Measurements from ENCODE around the gene PNP. TPM values are rescaled to one million over a fixed set of nuclear protein-coding genes. Genes with fewer than 3 reads are reported as not detected.
"Not testable (repeated sequence)": the region's sequence is repeated elsewhere in the genome, so short reads cannot be mapped to it uniquely, and the experiment has no call there.

Gene PNP
- polyA plus RNA-seq, 1 donor from 2014 or later, result 12.6 TPM

DNA sequence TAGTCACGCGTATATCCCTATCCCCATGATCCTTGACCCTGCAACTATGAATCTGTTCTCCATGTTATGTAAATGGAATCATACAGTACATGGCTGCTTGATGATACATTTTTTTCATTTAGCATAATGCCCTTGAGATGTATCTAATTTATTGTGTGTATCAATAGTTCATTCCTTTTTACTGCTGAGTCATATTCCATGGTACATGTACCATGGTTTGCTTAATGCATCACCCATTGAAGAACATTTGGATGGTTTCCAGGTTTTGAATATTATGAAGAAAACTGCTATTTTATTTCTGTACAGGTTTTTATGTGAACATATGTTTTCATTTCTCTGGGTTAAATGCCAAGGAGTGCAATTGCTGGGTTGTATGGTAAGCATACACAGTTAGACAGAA is 32.1 kb downstream of the PNP start:
- Histone ChIP-seq H3K27ac (ENCODE audit: low read length) (no peak overlapping the region), H3K9ac (ENCODE audit: low read length) (no peak overlapping the region), H3K9me3 (ENCODE audit: low read length) (no peaks in the 10 kb centered on the region), H3F3A (ENCODE audit: insufficient read depth, low read length, poor library complexity, severe bottlenecking) (no peaks in the 10 kb centered on the region), H3K4me3 (ENCODE audit: low read length) (no peak overlapping the region), H3K4me2 (ENCODE audit: low read length) (no peak overlapping the region), H3K9me2 (ENCODE audit: insufficient read depth, low read length) (no peaks in the 10 kb centered on the region), H3K27me3 (ENCODE audit: insufficient read depth, low read depth, low read length) (no peaks in the 10 kb centered on the region), H3K36me3 (ENCODE audit: insufficient read depth, low read length) (no peaks in the 10 kb centered on the region), H3K79me2 (replicated peaks; ENCODE audit: insufficient read depth, low read length) (no peaks in the 10 kb centered on the region), H4K20me1 (ENCODE audit: insufficient read depth) (no peaks in the 10 kb centered on the region), H2AFZ (ENCODE audit: low read depth, low read length) (no peak overlapping the region)
- TF ChIP-seq, protein P1, sequence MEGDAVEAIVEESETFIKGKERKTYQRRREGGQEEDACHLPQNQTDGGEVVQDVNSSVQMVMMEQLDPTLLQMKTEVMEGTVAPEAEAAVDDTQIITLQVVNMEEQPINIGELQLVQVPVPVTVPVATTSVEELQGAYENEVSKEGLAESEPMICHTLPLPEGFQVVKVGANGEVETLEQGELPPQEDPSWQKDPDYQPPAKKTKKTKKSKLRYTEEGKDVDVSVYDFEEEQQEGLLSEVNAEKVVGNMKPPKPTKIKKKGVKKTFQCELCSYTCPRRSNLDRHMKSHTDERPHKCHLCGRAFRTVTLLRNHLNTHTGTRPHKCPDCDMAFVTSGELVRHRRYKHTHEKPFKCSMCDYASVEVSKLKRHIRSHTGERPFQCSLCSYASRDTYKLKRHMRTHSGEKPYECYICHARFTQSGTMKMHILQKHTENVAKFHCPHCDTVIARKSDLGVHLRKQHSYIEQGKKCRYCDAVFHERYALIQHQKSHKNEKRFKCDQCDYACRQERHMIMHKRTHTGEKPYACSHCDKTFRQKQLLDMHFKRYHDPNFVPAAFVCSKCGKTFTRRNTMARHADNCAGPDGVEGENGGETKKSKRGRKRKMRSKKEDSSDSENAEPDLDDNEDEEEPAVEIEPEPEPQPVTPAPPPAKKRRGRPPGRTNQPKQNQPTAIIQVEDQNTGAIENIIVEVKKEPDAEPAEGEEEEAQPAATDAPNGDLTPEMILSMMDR (IDR thresholded peaks at IDR 0.05; ENCODE audit: poor library complexity, severe bottlenecking), result no peak

DNA sequence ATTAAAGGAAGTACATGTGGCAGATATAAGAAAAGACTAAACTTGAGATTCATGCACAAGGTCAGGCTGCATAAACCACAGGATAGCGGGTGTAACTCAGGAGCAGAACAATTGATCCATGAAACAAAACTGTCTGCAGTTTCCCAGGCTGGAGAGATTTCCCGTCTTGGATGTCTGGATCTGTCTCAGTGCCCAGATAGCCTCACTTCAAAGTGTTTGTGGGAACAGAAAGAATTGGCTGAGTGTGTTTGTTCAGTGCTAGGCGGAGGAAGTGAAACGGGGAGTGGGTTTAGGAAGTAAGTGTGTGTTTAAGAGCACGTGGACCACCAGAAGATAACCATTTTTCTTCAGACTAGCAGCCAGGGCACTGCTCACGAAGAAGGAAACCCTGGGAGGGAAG is 34.7 kb downstream of the PNP start:
- TF ChIP-seq SMC3 (conservative IDR thresholded peaks at IDR 0.05; ENCODE audit: poor library complexity), result no peak
- TF ChIP-seq, protein P1 (IDR thresholded peaks at IDR 0.05; ENCODE audit: poor library complexity, severe bottlenecking), result no peak
- TF ChIP-seq, protein P2, sequence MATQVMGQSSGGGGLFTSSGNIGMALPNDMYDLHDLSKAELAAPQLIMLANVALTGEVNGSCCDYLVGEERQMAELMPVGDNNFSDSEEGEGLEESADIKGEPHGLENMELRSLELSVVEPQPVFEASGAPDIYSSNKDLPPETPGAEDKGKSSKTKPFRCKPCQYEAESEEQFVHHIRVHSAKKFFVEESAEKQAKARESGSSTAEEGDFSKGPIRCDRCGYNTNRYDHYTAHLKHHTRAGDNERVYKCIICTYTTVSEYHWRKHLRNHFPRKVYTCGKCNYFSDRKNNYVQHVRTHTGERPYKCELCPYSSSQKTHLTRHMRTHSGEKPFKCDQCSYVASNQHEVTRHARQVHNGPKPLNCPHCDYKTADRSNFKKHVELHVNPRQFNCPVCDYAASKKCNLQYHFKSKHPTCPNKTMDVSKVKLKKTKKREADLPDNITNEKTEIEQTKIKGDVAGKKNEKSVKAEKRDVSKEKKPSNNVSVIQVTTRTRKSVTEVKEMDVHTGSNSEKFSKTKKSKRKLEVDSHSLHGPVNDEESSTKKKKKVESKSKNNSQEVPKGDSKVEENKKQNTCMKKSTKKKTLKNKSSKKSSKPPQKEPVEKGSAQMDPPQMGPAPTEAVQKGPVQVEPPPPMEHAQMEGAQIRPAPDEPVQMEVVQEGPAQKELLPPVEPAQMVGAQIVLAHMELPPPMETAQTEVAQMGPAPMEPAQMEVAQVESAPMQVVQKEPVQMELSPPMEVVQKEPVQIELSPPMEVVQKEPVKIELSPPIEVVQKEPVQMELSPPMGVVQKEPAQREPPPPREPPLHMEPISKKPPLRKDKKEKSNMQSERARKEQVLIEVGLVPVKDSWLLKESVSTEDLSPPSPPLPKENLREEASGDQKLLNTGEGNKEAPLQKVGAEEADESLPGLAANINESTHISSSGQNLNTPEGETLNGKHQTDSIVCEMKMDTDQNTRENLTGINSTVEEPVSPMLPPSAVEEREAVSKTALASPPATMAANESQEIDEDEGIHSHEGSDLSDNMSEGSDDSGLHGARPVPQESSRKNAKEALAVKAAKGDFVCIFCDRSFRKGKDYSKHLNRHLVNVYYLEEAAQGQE (IDR thresholded peaks at IDR 0.05; ENCODE audit: borderline replicate concordance), result no peak
- no peak for TF ChIP-seq MXI1 (conservative IDR thresholded peaks at IDR 0.05; ENCODE audit: poor library complexity, severe bottlenecking)
- Histone ChIP-seq H3F3A (ENCODE audit: insufficient read depth, low read length, poor library complexity, severe bottlenecking) (no peaks in the 10 kb centered on the region), H4K20me1 (ENCODE audit: insufficient read depth) (no peaks in the 10 kb centered on the region), H3K27me3 (ENCODE audit: insufficient read depth, low read depth, low read length) (no peaks in the 10 kb centered on the region), H2AFZ (ENCODE audit: low read depth, low read length) (no peak overlapping the region), H3K4me2 (ENCODE audit: low read length) (no peak overlapping the region), H3K79me2 (replicated peaks; ENCODE audit: insufficient read depth, low read length) (no peaks in the 10 kb centered on the region), H3K36me3 (ENCODE audit: insufficient read depth, low read length) (no peaks in the 10 kb centered on the region), H3K27ac (ENCODE audit: low read length) (no peak overlapping the region), H3K9ac (ENCODE audit: low read length) (no peak overlapping the region), H3K9me2 (ENCODE audit: insufficient read depth, low read length) (no peaks in the 10 kb centered on the region), H3K9me3 (ENCODE audit: low read length) (no peaks in the 10 kb centered on the region), H3K4me3 (ENCODE audit: low read length) (no peak overlapping the region)

DNA sequence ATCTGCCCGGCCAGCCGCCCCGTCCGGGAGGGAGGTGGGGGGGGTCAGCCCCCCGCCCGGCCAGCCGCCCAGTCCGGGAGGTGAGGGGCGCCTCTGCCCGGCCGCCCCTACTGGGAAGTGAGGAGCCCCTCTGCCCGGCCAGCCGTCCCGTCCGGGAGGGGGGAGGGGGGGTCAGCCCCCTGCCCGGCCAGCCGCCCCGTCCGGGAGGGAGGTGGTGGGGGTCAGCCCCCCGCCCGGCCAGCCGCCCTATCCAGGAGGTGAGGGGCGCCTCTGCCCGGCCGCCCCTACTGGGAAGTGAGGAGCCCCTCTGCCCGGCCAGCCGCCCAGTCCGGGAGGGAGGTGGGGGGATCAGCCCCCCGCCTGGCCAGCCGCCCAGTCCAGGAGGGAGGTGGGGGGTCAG is 37.1 kb downstream of the PNP start:
- H3K9me3 ChIP-seq (ENCODE audit: low read length); H4K20me1 ChIP-seq (ENCODE audit: insufficient read depth); H3K27ac ChIP-seq (ENCODE audit: low read length); H2AFZ ChIP-seq (ENCODE audit: low read depth, low read length); H3K9ac ChIP-seq (ENCODE audit: low read length); H3F3A ChIP-seq (ENCODE audit: insufficient read depth, low read length, poor library complexity, severe bottlenecking); H3K9me2 ChIP-seq (ENCODE audit: insufficient read depth, low read length); H3K27me3 ChIP-seq (ENCODE audit: insufficient read depth, low read depth, low read length); H3K36me3 ChIP-seq (ENCODE audit: insufficient read depth, low read length); H3K4me2 ChIP-seq (ENCODE audit: low read length); H3K79me2 ChIP-seq (replicated peaks; ENCODE audit: insufficient read depth, low read length); H3K4me3 ChIP-seq (ENCODE audit: low read length): not testable (repeated sequence)

DNA sequence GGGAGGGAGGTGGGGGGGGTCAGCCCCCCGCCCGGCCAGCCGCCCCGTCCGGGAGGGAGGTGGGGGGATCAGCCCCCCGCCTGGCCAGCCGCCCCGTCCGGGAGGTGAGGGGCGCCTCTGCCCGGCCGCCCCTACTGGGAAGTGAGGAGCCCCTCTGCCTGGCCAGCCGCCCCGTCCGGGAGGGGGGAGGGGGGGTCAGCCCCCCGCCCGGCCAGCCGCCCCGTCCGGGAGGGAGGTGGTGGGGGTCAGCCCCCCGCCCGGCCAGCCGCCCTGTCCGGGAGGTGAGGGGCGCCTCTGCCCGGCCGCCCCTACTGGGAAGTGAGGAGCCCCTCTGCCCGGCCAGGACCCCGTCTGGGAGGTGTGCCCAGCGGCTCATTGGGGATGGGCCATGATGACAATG is 37.5 kb downstream of the PNP start:
- H4K20me1 ChIP-seq (ENCODE audit: insufficient read depth); H3F3A ChIP-seq (ENCODE audit: insufficient read depth, low read length, poor library complexity, severe bottlenecking): not testable (repeated sequence)

DNA sequence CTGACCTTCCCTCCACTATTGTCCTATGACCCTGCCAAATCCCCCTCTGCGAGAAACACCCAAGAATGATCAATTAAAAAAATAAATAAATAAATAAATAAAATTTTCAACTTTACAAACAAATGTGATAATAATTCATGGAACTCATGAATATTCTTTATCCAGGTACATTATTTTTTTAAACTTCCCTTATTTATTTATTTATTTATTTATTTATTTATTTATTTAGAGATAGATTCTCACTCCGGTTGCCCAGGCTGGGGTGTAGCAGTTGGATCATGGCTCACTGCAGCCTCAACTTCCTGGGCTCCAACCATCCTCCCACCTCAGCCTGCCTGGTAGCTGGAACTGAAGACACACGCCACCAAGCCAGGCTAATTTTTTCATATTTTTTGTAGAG is 38.3 kb downstream of the PNP start:
- H2AFZ ChIP-seq (ENCODE audit: low read depth, low read length); H3K27ac ChIP-seq (ENCODE audit: low read length); H3K9ac ChIP-seq (ENCODE audit: low read length); H3K27me3 ChIP-seq (ENCODE audit: insufficient read depth, low read depth, low read length); H3K9me3 ChIP-seq (ENCODE audit: low read length); H3K4me3 ChIP-seq (ENCODE audit: low read length); H3K36me3 ChIP-seq (ENCODE audit: insufficient read depth, low read length); H3K4me2 ChIP-seq (ENCODE audit: low read length); H3K9me2 ChIP-seq (ENCODE audit: insufficient read depth, low read length); H4K20me1 ChIP-seq (ENCODE audit: insufficient read depth); H3K79me2 ChIP-seq (replicated peaks; ENCODE audit: insufficient read depth, low read length); H3F3A ChIP-seq (ENCODE audit: insufficient read depth, low read length, poor library complexity, severe bottlenecking): not testable (repeated sequence)

More for the DNA sequence above, 37.5 kb downstream of the PNP start:
- not testable (repeated sequence) for H3K36me3 ChIP-seq (ENCODE audit: insufficient read depth, low read length); H3K9me3 ChIP-seq (ENCODE audit: low read length); H3K27me3 ChIP-seq (ENCODE audit: insufficient read depth, low read depth, low read length); H3K9ac ChIP-seq (ENCODE audit: low read length); H3K79me2 ChIP-seq (replicated peaks; ENCODE audit: insufficient read depth, low read length); H3K27ac ChIP-seq (ENCODE audit: low read length); H3K4me2 ChIP-seq (ENCODE audit: low read length); H2AFZ ChIP-seq (ENCODE audit: low read depth, low read length); H3K4me3 ChIP-seq (ENCODE audit: low read length); H3K9me2 ChIP-seq (ENCODE audit: insufficient read depth, low read length)

Data from neural cell (in vitro differentiated cells).